ENCODE results near the gene S100A6. TPM values are rescaled to one million over a fixed set of nuclear protein-coding genes. Genes with fewer than 3 reads are reported as not detected.

S100A6 gene
- total and polyA plus RNA-seq, 2 experiments from 2014 or later, result 683 to 2,862 TPM

- 13 to 17% methylated on average over 6 of the region's 6 CpGs for WGBS, 2 experiments (ENCODE audit: low coverage in 1 of 2, low lambda C conversion rate in 2 of 2, missing lambda C conversion rate in 2 of 2)
- peaks cover 52% of the 10 kb centered on the region for H3F3A ChIP-seq (ENCODE audit: insufficient read depth)
- H3K79me2 ChIP-seq (ENCODE audit: insufficient read depth), result peaks cover 17% of the 10 kb centered on the region
- no peak overlapping the region for H3K4me3 ChIP-seq
- no peaks in the 10 kb centered on the region for H3K36me3 ChIP-seq (ENCODE audit: low read depth)
- no peaks in the 10 kb centered on the region for H3K27me3 ChIP-seq (replicated peaks; ENCODE audit: insufficient read depth)
- no peaks in the 10 kb centered on the region for H4K20me1 ChIP-seq (ENCODE audit: insufficient read depth)
- peak overlapping the region; percentile 61 for H3K27ac ChIP-seq
- TF ChIP-seq EZH2 (IDR thresholded peaks at IDR 0.05; ENCODE audit: insufficient read depth, poor library complexity, severe bottlenecking) (no peak), EZH2phosphoT487 (IDR thresholded peaks at IDR 0.05; ENCODE audit: insufficient read depth, low read depth) (no peak)
- H3K4me1 ChIP-seq (ENCODE audit: insufficient read depth), result peaks cover 37% of the 10 kb centered on the region
- in situ Hi-C loops (cut with MboI), result no loop called here
- H3K9me3 ChIP-seq (ENCODE audit: low read depth), result no peaks in the 10 kb centered on the region
- H3K9me2 ChIP-seq (ENCODE audit: insufficient read depth), result no peaks in the 10 kb centered on the region
- DNase-seq, result peak; percentile 76
- peak overlapping the region; percentile 8 for H3K4me2 ChIP-seq (ENCODE audit: unreplicated experiment)
- peak overlapping the region; percentile 8; the same call in 1 of the 2 replicates for H3K9ac ChIP-seq
- H2AFZ ChIP-seq, result peak overlapping the region; percentile 32
Measured at GRCh38 chr1:153538315-153538821, 2.6 kb upstream of the S100A6 start.

GRCh38 chr1:153537376-153537730 is 1.6 kb upstream of the S100A6 start:
- Histone ChIP-seq H2AFZ (no peak overlapping the region), H3K4me2 (ENCODE audit: unreplicated experiment) (no peak overlapping the region), H3K27me3 (replicated peaks; ENCODE audit: insufficient read depth) (no peaks in the 10 kb centered on the region), H3F3A (ENCODE audit: insufficient read depth) (peaks cover 50% of the 10 kb centered on the region), H3K9me3 (ENCODE audit: low read depth) (no peaks in the 10 kb centered on the region), H3K4me1 (ENCODE audit: insufficient read depth) (peaks cover 41% of the 10 kb centered on the region), H4K20me1 (ENCODE audit: insufficient read depth) (no peaks in the 10 kb centered on the region), H3K27ac (no peak overlapping the region), H3K79me2 (ENCODE audit: insufficient read depth) (peaks cover 17% of the 10 kb centered on the region), H3K36me3 (ENCODE audit: low read depth) (no peaks in the 10 kb centered on the region), H3K4me3 (no peak overlapping the region), H3K9me2 (ENCODE audit: insufficient read depth) (no peaks in the 10 kb centered on the region), H3K9ac (no peak overlapping the region)
- in situ Hi-C loops (cut with MboI), result no loop called here
- TF ChIP-seq EZH2 (IDR thresholded peaks at IDR 0.05; ENCODE audit: insufficient read depth, poor library complexity, severe bottlenecking), result no peak
- no peak for TF ChIP-seq EZH2phosphoT487 (IDR thresholded peaks at IDR 0.05; ENCODE audit: insufficient read depth, low read depth)
- DNase-seq, result no peak
- 84 to 85% methylated on average over 6 of the region's 6 CpGs for whole genome bisulfite sequencing, 2 experiments (ENCODE audit: low coverage in 1 of 2, low lambda C conversion rate in 2 of 2, missing lambda C conversion rate in 2 of 2)

GRCh38 chr1:153536671-153537375 is 1.0 kb upstream of the S100A6 start:
- H3K4me2 ChIP-seq (ENCODE audit: unreplicated experiment), result peak overlapping the region; percentile 73
- TF ChIP-seq EZH2phosphoT487 (IDR thresholded peaks at IDR 0.05; ENCODE audit: insufficient read depth, low read depth), result no peak
- TF ChIP-seq EZH2 (IDR thresholded peaks at IDR 0.05; ENCODE audit: insufficient read depth, poor library complexity, severe bottlenecking), result no peak
- H3K9ac ChIP-seq, result peak overlapping the region; percentile 99
- H2AFZ ChIP-seq, result peak overlapping the region; percentile 70; the same call in 1 of the 2 replicates
- peaks cover 17% of the 10 kb centered on the region for H3K79me2 ChIP-seq (ENCODE audit: insufficient read depth)
- H3K4me1 ChIP-seq (ENCODE audit: insufficient read depth), result peaks cover 46% of the 10 kb centered on the region
- H3F3A ChIP-seq (ENCODE audit: insufficient read depth), result peaks cover 51% of the 10 kb centered on the region
- in situ Hi-C loops (cut with MboI), result no loop called here
- 78 to 89% methylated on average over 9 of the region's 9 CpGs for WGBS, 2 experiments (ENCODE audit: low coverage in 1 of 2, low lambda C conversion rate in 2 of 2, missing lambda C conversion rate in 2 of 2)
- H3K36me3 ChIP-seq (ENCODE audit: low read depth), result no peaks in the 10 kb centered on the region
- no peaks in the 10 kb centered on the region for H3K9me2 ChIP-seq (ENCODE audit: insufficient read depth)
- no peaks in the 10 kb centered on the region for H3K9me3 ChIP-seq (ENCODE audit: low read depth)
- no peaks in the 10 kb centered on the region for H3K27me3 ChIP-seq (replicated peaks; ENCODE audit: insufficient read depth)
- H3K27ac ChIP-seq, result peak overlapping the region; percentile 64
- H3K4me3 ChIP-seq, result peak overlapping the region; percentile 60
- no peak for DNase-seq
- no peaks in the 10 kb centered on the region for H4K20me1 ChIP-seq (ENCODE audit: insufficient read depth)

- Histone ChIP-seq H3K27me3 (replicated peaks; ENCODE audit: insufficient read depth) (no peaks in the 10 kb centered on the region), H2AFZ (peak overlapping the region; percentile 70; the same call in 1 of the 2 replicates), H3K4me1 (ENCODE audit: insufficient read depth) (peaks cover 46% of the 10 kb centered on the region), H3K79me2 (ENCODE audit: insufficient read depth) (peaks cover 17% of the 10 kb centered on the region), H3K27ac (peak overlapping the region; percentile 97), H3K9ac (peak overlapping the region; percentile 99), H3K36me3 (ENCODE audit: low read depth) (no peaks in the 10 kb centered on the region), H3K9me2 (ENCODE audit: insufficient read depth) (no peaks in the 10 kb centered on the region), H3F3A (ENCODE audit: insufficient read depth) (peaks cover 51% of the 10 kb centered on the region), H3K4me3 (peak overlapping the region; percentile 93), H3K4me2 (ENCODE audit: unreplicated experiment) (peak overlapping the region; percentile 94), H4K20me1 (ENCODE audit: insufficient read depth) (no peaks in the 10 kb centered on the region), H3K9me3 (ENCODE audit: low read depth) (no peaks in the 10 kb centered on the region)
- peak; percentile 96 for DNase-seq
- in situ Hi-C loops (cut with MboI), result no loop called here
- 1 to 3% methylated on average over 26 to 36 of the region's 38 CpGs for WGBS, 2 experiments (ENCODE audit: low coverage in 1 of 2, low lambda C conversion rate in 2 of 2, missing lambda C conversion rate in 2 of 2)
- TF ChIP-seq EZH2 (IDR thresholded peaks at IDR 0.05; ENCODE audit: insufficient read depth, poor library complexity, severe bottlenecking), result no peak
- no peak for TF ChIP-seq EZH2phosphoT487 (IDR thresholded peaks at IDR 0.05; ENCODE audit: insufficient read depth, low read depth)
Measured at GRCh38 chr1:153536012-153536670, 350 bp upstream of the S100A6 start.
